ENCODE measurements around the gene OTOF.

OTOF gene

GRCh38 chr2:26479789-26480565, 2.1 kb upstream of the OTOF start:
- POLR2A ChIA-PET (ENCODE audit: low non-redundant PET): no interaction called here

GRCh38 chr2:26479131-26479788, 1.3 kb upstream of the OTOF start:
- POLR2A ChIA-PET (ENCODE audit: low non-redundant PET): no interaction called here
- TF ChIP-seq CTCF (conservative IDR thresholded peaks at IDR 0.05; ENCODE audit: low read depth): no peak
- no peak overlapping the region for H3K27ac ChIP-seq
- DNase-seq (ENCODE audit: low spot score): no peak
- CTCF ChIA-PET: no interaction called here

More at GRCh38 chr2:26479789-26480565, 2.1 kb upstream of the OTOF start:
- no peak for TF ChIP-seq CTCF (conservative IDR thresholded peaks at IDR 0.05; ENCODE audit: low read depth)
- H3K27ac ChIP-seq: no peak overlapping the region
- no peak for DNase-seq (ENCODE audit: low spot score)
- CTCF ChIA-PET: interaction anchor here (0.7 kb wide), 1 partner anchor 98 kb away, joined by 3 read pairs; no protein-coding TSS in a partner anchor

GRCh38 chr2:26478366-26478765, 442 bp upstream of the OTOF start:
- ChIA-PET CTCF (no interaction called here), POLR2A (ENCODE audit: low non-redundant PET) (no interaction called here)
- H3K27ac ChIP-seq: no peak overlapping the region
- no peak for DNase-seq (ENCODE audit: low spot score)
- TF ChIP-seq CTCF (conservative IDR thresholded peaks at IDR 0.05; ENCODE audit: low read depth): no peak

GRCh38 chr2:26477126-26477910, 606 bp downstream of the OTOF start:
- ChIA-PET POLR2A (ENCODE audit: low non-redundant PET) (no interaction called here), CTCF (interaction anchor here (0.6 kb wide), 1 partner anchor 748 kb away, joined by 3 read pairs; no protein-coding TSS in a partner anchor)
- no peak overlapping the region for H3K27ac ChIP-seq
- no peak for DNase-seq (ENCODE audit: low spot score)
- no peak for TF ChIP-seq CTCF (conservative IDR thresholded peaks at IDR 0.05; ENCODE audit: low read depth)

- POLR2A ChIA-PET (ENCODE audit: low non-redundant PET): no interaction called here
- CTCF ChIA-PET: interaction anchor here (1.0 kb wide), 1 partner anchor 8 kb away, joined by 6 read pairs; no protein-coding TSS in a partner anchor
- DNase-seq (ENCODE audit: low spot score): no peak
- TF ChIP-seq CTCF (conservative IDR thresholded peaks at IDR 0.05; ENCODE audit: low read depth): no peak
- no peak overlapping the region for H3K27ac ChIP-seq
These were observed 2.0 kb downstream of the OTOF start for GRCh38 chr2:26475832-26476501.

- no peak overlapping the region for H3K27ac ChIP-seq
- CTCF ChIA-PET: interaction anchor here (0.7 kb wide), 1 partner anchor 25 kb away, joined by 5 read pairs; no protein-coding TSS in a partner anchor
- TF ChIP-seq CTCF (conservative IDR thresholded peaks at IDR 0.05; ENCODE audit: low read depth): no peak
- POLR2A ChIA-PET (ENCODE audit: low non-redundant PET): no interaction called here
- DNase-seq (ENCODE audit: low spot score): no peak
These were observed 2.9 kb downstream of the OTOF start for GRCh38 chr2:26475037-26475436.

All from RWPE1 (cell line).